WI38 (cell line): ENCODE data around the gene SERINC5.
"Not testable (repeated sequence)": the region's sequence is repeated elsewhere in the genome, so short reads cannot be mapped to it uniquely, and the experiment has no call there.

ENCODE experiments used
- H3K4me3 ChIP-seq: 2 replicates; pipeline ENCODE4 v1.5.1; 2011; ENCODE audit warnings: low read depth, mild to moderate bottlenecking, control low read depth, low read length
- TF ChIP-seq, protein P1 (sequence below): IDR thresholded peaks from 2 replicates; pipeline ENCODE4 v1.5.1; 2012; ENCODE audit warnings: low read depth, mild to moderate bottlenecking, control low read depth, low read length

Gene SERINC5

GRCh38 chr5:80142996-80143395 is 112.9 kb downstream of the SERINC5 start:
- no peak overlapping the region for H3K4me3 ChIP-seq
- TF ChIP-seq, protein P1, sequence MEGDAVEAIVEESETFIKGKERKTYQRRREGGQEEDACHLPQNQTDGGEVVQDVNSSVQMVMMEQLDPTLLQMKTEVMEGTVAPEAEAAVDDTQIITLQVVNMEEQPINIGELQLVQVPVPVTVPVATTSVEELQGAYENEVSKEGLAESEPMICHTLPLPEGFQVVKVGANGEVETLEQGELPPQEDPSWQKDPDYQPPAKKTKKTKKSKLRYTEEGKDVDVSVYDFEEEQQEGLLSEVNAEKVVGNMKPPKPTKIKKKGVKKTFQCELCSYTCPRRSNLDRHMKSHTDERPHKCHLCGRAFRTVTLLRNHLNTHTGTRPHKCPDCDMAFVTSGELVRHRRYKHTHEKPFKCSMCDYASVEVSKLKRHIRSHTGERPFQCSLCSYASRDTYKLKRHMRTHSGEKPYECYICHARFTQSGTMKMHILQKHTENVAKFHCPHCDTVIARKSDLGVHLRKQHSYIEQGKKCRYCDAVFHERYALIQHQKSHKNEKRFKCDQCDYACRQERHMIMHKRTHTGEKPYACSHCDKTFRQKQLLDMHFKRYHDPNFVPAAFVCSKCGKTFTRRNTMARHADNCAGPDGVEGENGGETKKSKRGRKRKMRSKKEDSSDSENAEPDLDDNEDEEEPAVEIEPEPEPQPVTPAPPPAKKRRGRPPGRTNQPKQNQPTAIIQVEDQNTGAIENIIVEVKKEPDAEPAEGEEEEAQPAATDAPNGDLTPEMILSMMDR = no peak

- H3K4me3 ChIP-seq = no peak overlapping the region
- TF ChIP-seq, protein P1 = no peak
Measured at GRCh38 chr5:80141681-80142080, 114.2 kb downstream of the SERINC5 start.

DNA sequence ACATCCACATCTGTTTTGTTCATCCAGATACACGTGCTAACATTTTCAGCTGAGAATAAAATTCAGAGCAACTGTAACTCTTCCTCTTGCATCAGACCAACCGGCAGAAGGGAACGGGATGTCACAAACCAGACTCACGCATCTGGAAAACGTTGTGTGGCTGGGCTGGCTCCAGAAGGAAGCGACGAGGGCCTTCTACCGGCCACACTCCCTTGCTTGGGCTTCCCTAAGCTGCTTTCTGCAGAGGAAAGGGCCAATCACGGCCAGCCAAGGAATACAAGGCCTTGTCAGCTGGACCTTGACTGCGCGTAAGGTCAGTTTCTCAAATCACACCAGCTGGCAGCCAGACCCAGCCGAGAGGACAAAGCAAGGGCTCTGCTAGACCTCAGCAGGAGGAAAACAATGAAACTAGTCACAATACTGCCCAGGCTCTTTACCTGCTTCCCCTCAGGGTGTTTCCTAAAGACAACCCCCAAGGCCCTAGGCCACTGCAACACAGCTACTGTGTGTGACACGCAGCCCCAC is 114.6 kb downstream of the SERINC5 start:
- TF ChIP-seq, protein P1 = no peak
- no peak overlapping the region for H3K4me3 ChIP-seq

- TF ChIP-seq, protein P1 = no peak
- H3K4me3 ChIP-seq = no peak overlapping the region
Measured at GRCh38 chr5:80140496-80140895, 115.4 kb downstream of the SERINC5 start.

- TF ChIP-seq, protein P1 = no peak
- H3K4me3 ChIP-seq = no peak overlapping the region
Measured at GRCh38 chr5:80139466-80139972, 116.3 kb downstream of the SERINC5 start.

GRCh38 chr5:80138486-80138885 is 117.4 kb downstream of the SERINC5 start:
- TF ChIP-seq, protein P1 = no peak
- no peak overlapping the region for H3K4me3 ChIP-seq

DNA sequence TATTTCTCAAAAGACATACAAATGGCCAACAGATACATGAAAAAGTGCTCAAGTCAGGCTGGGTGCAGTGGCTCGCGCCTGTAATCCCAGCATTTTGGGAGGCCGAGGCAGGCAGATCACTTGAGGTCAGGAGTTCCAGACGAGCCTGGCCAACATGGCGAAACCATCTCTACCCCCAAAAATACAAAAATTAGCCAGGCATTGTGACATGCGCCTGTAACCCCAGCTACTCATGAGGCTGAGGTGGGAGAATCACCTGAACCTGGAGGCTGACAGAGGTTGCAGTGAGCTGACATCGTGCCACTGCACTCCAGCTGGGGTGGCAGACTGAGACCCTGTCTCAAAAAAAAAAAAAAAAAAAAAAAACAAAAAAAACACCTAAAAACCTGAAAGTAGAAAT is 119.0 kb downstream of the SERINC5 start:
- not testable (repeated sequence) for H3K4me3 ChIP-seq

- TF ChIP-seq, protein P1 = no peak
- H3K4me3 ChIP-seq = no peak overlapping the region
Measured at GRCh38 chr5:80134876-80135275, 121.0 kb downstream of the SERINC5 start.
